GM21447 (cell line): ENCODE data around the gene CEND1.
"Not testable (repeated sequence)": the region's sequence is repeated elsewhere in the genome, so short reads cannot be mapped to it uniquely, and the experiment has no call there.

Source experiments
- ATAC-seq: cut with Tn5 transposase; IDR thresholded peaks from one replicate; pipeline ENCODE4 v1.9.1; 2021; ENCODE audit not compliant: unreplicated experiment

Gene CEND1

DNA sequence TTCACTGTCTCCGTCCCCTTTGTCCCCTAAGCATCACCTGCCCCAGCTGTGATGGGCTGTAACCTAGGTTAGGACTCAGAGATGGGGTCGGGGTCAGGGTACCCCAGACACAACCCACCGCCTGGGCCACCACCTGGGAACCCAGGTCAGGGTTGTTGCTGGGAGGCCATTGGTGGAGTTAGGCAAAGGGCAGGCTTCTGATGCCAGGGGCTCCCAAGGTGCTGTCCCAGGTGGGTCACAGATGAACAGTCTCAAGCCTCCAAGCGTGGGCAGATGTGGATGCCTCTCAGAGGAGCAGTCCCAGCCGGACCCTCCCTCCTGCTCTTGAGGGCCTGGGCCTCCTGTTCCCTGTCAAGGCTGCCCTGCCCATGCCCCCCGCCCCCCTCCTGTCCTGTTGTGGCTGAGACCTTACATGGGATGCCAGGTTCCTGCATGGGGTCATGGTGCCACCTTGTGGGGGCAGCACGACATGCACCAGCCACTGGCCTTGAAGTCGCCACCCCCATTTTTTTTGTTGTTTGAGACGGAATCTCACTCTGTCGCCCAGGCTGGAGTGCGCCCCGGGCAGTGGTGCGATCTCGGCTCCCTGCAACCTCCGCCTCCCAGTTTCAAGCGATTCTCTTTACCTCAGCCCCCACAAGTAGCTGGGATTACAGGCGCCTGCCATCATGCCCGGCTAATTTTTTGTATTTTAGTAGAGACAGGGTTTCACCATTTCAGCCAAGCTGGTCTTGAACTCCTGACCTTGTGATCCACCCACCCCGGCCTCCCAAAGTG lies 24.7 kb downstream of the CEND1 start:
- ATAC-seq: no peak

DNA sequence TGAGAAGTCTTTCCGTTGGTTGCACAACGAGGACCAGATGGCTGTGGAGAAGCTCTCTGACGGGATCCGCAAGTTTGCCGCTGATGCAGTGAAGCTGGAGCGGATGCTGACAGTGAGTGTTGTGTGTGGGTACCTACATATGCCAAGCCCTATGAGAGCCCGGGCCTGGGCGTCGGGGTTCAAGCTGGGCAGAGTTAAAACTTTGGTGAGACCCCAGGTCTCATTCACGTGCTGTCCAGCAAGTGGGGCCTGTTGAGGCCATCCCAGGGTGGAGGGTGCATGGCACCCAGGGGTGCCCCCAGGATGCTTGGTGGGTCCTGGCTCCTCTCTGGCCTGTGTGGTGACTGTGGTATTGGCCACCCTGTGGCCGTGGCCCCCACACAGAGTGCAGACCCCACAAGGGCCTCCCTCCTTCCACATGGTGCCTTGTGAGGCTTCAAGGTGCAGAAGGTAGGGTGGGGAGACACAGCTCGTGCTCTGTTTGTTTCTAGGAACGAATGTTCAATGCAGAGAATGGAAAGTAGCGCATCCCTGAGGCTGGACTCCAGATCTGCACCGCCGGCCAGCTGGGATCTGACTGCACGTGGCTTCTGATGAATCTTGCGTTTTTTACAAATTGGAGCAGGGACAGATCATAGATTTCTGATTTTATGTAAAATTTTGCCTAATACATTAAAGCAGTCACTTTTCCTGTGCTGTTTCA lies 25.4 kb downstream of the CEND1 start:
- ATAC-seq: no peak

DNA sequence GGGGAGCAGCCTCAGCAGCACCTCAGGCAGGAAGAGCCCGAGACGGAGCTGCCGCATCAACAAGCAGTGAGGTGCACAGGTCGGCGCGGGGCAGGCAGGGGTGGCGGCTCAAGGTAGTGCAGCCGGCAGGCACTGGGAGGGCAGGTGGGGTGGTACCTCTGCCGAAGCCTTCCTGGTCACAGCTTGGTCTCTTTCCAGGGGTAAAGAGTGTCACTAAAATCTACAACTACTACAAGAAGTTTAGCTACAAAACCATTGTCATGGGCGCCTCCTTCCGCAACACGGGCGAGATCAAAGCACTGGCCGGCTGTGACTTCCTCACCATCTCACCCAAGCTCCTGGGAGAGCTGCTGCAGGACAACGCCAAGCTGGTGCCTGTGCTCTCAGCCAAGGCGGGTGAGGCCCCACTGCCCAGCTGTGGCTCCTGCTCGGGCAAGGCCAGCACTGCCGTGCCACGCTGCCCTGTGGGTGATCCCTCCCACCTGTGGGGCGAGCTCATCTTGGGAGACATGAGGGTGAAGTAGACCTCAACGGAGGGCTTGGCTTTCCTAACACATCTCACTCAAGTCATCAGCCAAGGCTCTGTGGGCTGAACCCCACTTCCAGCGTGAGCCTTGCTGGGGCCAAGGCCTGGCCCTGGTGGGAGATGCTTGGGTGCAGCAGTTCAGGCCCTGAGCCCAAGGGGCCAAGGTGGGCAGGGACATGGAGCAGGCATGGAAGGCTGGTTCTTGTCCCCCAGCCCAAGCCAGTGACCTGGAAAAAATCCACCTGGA lies 26.2 kb downstream of the CEND1 start:
- ATAC-seq: no peak

DNA sequence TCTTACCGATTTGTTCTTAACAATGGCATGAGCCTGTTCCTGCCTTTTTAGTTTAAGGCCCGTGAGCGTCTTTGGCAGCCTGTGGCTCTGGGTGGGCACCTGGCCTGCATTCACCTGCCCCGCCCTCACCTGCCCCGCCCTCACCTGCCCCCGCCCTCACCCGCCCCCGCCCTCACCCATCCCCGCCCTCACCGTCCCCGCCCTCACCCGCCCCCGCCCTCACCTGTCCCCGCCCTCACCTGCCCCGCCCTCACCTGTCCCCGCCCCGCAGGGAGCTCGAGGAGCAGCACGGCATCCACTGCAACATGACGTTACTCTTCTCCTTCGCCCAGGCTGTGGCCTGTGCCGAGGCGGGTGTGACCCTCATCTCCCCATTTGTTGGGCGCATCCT lies 26.8 kb downstream of the CEND1 start:
- ATAC-seq: no peak

DNA sequence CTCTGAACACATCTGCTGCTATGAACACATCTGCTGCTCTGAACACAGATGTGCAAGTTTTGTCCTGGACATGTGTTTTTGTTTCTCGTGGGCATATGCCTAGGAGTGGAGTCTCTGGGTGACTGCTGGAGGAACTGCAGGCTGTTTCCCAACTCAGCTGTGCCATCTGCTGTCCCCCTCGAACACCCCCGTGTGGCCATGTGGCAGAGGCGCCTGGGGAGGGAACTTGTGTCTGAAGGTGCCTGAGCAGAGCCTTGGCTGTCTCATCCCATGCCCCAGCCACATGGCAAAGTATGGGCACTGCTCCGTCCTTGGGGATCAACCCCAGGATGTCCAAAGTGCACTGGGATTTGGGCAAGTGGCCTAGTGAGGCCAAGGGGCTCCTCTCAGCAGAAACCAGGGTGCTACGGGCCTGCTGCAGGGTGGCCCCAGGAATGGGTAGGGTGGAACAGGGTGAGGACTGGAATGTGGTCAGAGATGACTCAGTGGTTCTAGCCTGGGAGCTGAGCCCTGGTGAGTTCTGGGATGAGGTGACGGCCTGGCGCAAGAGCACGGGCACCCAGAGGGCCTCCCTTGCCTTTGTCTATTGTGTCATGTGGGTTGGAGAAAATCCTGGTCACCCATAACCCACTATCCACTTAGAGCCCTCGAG lies 27.3 kb downstream of the CEND1 start:
- no peak for ATAC-seq

DNA sequence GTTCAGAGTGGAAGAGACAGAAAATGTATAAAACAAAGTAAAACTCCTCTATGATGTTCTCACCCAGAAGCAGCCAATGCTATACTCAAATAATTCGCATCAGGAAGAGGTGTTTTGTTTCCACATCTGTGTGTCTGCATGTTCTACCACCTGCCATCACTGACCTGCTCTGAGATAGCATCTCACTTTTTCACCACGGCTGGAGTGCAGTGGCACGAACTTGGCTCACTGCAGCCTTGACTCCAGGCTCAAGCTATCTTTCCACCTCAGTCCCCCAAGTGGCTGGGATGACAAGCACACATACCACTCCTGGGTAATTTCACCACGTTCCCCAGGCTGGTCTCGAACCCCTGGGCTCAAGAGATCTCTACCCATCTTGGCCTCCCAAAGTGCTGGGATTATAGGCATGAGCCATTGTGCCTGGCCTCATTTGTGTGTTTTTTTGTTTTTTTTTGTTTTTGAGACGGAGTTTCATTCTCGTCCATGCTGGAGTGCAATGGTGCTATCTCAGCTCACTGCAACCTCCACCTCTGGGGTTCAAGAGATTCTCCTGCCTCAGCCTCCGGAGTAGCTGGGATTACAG lies 28.3 kb downstream of the CEND1 start:
- no peak for ATAC-seq

DNA sequence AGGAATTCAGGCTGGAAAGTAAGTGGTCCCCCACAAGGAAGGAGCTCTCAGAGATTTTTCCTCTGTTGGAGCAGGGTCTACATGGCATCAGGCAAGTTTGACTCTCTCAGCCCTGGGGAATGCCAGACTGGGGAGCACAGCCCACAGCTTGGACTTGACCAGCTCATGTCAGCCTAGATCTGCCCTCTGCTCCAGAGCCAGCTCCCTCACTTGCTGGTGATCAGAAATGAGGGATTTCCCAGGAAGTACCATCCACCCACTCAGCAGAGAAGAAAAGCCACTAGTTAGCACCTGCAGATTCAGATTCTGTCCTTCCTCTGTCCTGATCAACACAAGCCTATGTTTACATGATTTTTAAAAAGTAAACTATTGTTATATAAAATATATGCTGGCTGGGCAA lies 29.7 kb downstream of the CEND1 start:
- ATAC-seq: no peak

DNA sequence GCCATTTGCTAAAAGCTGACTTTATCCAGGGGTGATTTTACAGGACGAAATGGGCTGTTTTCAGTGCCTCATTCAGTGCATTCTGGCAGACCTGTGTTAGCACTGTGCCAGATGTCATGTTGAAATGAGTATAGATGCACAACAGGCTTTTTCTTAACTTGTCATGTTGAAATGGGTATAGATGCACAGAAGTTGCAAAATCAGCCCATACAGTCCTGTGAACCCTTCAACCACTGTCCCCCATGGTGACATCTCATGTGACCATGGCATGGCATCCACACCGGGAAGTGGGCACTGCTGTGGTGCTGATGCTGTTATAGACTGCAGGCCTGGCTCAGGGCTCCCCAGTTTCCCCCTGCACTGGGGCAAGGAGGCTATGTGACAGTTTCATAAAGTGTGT lies 40.2 kb downstream of the CEND1 start:
- no peak for ATAC-seq

DNA sequence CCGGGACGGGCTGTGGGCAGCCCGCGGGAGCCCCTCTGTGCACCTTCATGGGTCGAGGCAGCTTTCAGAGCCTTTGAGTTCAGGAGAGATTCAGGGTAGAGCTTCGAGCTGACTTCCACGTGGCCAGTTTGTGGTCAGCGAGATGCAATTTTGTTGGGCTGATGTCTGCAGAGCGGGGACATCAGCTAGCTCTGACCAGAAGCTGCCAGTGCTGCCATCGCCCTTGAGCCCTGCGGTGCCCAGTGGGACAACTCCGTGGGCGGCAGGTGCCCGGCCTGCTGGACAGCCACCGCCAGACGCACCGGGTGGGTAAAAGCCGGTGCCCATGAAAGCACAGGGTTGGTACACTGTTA lies 41.9 kb downstream of the CEND1 start:
- no peak for ATAC-seq

DNA sequence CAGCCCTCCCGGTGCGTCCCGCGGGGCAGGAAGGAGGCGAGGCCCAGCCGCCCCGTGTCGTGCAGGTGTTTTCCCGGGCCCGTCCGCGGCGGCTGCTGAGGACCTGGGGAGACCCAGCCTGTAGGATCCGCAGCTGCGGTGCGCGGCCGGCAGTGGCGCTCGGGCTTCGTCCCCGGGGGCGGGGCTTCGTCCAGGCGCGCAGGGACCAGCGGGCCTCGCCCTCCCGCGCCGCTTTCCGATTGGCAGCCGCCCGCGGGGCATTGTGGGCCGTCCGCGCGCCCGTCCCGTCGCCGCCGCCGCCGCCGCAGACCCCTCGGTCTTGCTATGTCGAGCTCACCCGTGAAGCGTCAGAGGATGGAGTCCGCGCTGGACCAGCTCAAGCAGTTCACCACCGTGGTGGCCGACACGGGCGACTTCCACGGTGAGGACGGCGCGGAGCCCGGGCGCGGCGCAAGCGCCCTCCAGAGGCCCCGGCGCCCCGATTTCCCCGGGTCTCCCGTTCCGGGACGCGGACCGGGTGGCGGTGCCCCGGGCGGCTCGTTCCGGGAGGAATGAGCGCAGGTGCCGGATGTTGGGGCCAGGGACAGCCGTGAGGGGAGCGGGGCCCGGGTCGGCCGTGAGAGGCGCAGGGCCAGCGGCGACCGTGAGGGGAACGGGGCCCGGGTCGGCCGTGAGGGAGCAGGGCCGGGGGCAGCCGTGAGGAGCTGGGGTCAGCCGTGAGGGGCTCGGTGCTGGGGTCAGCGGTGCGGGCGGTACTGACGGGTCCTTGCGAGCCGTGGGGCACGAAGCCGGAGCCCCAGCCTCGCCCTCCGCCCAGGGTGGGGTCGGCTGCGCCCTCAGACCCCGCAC lies 42.5 kb downstream of the CEND1 start, which contains the start of gene TALDO1:
TSS of gene TALDO1 (plus strand) at position 307 of the 849 bp plus-strand sequence. CDS start at position 325, 18 bp downstream.
- ATAC-seq: peak; percentile 81

DNA sequence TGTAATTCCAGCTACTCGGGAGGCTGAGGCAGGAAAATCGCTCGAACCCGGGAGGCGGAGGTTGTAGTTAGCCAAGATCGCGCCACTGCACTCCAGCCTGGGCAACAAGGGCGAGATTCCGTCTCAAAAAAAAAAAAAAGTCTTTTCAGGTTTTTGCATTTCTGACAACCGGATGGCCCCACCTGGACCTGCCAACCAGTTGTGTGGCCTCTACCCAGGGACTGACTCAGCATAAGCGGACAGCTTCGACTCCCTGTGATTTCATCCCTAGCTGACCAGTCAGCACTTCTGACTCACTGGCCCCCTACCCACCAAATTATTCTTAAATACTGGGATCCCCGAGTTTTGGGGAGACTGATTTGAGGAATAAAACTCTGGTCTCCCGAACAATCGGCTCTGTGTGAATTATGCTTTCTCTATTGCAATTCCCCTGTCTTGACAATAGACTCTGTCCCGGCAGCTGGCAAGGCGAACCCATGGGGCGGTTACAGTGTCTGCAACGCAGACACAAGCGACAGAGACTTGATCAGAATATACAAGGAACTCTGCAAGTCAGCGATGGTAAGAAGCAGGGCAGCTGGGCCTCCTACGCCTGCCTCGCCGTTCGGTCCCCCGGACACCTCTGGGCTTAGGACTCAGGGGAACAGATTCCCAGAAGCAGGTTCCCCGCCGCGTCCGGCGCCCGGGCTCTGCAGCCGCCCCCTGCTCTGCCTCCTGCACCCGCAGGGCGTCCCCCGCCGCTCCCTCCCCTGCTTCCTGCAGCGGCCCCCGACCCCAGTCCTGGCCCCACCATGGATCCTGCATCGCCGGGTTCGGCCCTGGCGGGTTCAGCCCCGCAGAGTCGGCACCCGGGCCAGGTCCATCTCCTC lies 43.4 kb downstream of the CEND1 start:
- ATAC-seq: peak; percentile 30

DNA sequence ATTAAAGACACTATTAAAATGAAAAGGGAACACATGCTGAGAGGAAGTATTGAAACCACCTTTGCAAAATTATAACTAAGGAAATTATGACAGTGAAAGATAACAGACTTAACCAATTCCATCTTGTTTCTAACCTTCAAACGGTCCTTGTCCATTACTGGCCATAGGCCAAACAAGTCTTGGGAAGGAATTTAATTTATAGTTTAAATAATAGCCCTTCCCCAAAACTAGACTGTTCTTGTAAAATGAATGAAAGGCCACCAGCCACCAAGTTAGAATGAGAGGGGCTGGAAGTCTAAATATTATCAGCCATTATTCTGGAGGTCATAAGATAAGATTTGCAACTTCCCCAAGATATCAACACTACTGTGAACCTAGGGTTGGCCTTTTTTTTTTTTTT lies 44.5 kb downstream of the CEND1 start:
- ATAC-seq: no peak

DNA sequence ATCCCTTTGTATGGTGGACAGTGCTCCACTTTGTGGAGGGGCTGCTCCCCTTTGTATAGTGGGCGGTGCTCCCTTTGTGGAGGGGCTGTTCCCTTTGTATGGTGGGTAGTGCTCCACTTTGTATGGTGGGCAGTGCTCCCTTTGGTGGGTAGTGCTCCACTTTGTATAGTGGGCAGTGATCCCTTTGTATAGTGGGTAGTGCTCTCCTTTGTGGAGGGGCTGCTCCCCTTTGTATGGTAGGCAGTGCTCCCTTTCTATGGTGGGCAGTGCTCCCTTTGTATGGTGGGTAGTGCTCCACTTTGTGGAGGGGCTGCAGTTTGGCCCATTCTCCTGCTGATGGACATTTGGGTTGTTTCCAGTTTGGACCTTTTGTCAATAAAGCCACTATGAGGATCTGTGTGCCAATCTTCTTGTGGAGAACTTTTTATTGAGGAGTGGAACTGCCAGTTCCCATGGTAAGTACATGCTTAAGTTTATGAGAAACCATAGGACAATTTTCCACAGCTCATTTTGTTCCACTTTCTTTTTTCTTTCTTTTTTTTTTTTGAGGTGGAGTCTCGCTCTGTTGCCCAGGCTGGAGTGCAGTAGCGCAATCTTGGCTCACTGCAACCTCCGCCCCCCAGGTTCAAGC lies 47.2 kb downstream of the CEND1 start:
- no peak for ATAC-seq

DNA sequence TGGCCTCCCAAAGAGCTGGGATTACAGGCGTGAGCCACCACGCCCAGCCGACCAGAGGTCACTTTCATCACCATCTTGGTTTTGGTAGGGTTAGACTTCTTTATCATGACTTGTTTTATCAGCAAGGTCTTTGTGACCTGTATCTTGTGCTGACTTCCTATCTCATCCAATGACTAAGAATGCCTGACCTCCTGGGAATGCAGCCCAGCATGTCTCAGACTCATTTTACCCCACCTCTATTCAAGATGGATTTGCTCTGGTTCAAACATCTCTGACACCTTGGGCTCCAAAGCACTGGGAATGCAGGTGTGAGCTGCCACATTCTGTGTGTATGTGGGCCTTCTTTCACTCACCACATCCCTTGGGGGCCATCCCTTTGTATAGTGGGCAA lies 47.7 kb downstream of the CEND1 start:
- ATAC-seq: no peak

DNA sequence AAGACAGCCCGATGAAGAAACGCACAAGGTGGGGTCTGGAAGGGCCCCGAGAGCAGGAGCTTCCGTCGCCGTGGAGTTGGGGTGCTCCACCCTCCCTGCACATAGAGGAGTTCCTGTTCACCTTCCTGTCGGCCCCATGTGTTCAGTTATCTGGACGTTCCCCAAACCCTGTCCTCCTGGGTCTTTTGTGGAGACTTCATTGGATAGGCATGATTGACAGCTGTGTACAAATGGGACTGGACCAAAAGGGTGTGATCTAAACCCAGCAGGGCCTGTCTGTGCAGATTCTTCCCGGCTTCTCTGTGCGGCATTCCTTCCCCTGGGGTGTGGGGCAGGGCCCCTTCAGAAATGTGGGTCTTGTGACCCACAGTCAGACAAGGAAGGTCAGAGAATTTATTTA lies 52.0 kb downstream of the CEND1 start:
- not testable (repeated sequence) for ATAC-seq

DNA sequence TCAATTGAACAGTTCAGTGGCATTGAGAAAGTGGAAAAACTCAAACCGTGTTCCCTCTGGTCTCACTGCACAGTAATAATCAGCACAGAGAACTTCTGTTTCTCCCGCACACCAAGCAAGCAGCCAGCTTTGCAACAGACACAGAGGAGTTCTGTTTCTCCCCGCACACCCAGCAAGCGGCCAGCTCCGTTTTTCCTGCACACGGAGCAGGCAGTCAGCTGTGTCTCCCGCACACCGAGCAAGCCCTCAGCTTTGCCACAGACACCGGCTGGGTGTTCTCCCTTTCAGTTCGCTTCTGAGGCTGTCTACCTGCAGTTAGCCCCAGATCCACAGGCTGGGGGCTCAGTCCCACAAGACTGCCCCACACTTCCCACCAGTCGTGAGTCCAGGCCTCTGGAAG lies 52.5 kb downstream of the CEND1 start:
- no peak for ATAC-seq
